HepG2 (cell line): ENCODE results near the gene HTRA2. TPM values are rescaled to one million over a fixed set of nuclear protein-coding genes. Genes with fewer than 3 reads are reported as not detected.

Source experiments
- BRF2 ChIP-seq: sonication (generic); formaldehyde crosslinking; IDR thresholded peaks from 2 replicates; pipeline ENCODE4 v1.8.1; 2022; ENCODE audit warnings: mild to moderate bottlenecking, missing genetic modification reagents
- CCAR2 ChIP-seq: fragments of 200-400 bp; formaldehyde crosslinking; optimal IDR thresholded peaks from 2 replicates; pipeline ENCODE3; 2018; ENCODE audit warnings: low read depth, mild to moderate bottlenecking, low read length, moderate library complexity
- GPN1 ChIP-seq: sonication (generic); formaldehyde crosslinking; IDR thresholded peaks from 2 replicates; pipeline ENCODE4 v1.5.1; 2020; ENCODE audit warnings: missing genetic modification reagents, borderline replicate concordance
- HOXA5 ChIP-seq: sonication (generic); formaldehyde crosslinking; IDR thresholded peaks from 2 replicates; pipeline ENCODE4 v1.4.0; 2020; ENCODE audit warnings: missing genetic modification reagents
- IRF2 ChIP-seq: IDR thresholded peaks from 2 replicates; pipeline ENCODE4 v1.6.1; 2018; ENCODE audit warnings: missing genetic modification reagents, missing compliant biosample characterization
- LBX2 ChIP-seq: sonication (generic); formaldehyde crosslinking; IDR thresholded peaks from 2 replicates; pipeline ENCODE4 v1.5.0; 2020; ENCODE audit warnings: missing genetic modification reagents, mild to moderate bottlenecking, borderline replicate concordance
- MLLT10 ChIP-seq: sonication (generic); formaldehyde crosslinking; IDR thresholded peaks from 2 replicates; pipeline ENCODE4 v1.4.0; 2020; ENCODE audit warnings: missing genetic modification reagents
- MYPOP ChIP-seq: sonication (generic); formaldehyde crosslinking; IDR thresholded peaks from 2 replicates; pipeline ENCODE4 v1.8.1; 2023; ENCODE audit warnings: mild to moderate bottlenecking, moderate library complexity, missing genetic modification reagents
- NCOR1 ChIP-seq: fragments of 200-600 bp; sonication (generic); IDR thresholded peaks from 2 replicates; pipeline ENCODE4 v1.7.0; 2017; ENCODE audit warnings: antibody characterized with exemption, low read length, borderline replicate concordance
- RBM22 ChIP-seq: fragments of 200-400 bp; formaldehyde crosslinking; optimal IDR thresholded peaks from 2 replicates; pipeline ENCODE3; 2017; ENCODE audit warnings: mild to moderate bottlenecking, low read length, moderate library complexity
- SCMH1 ChIP-seq: sonication (generic); formaldehyde crosslinking; IDR thresholded peaks from 2 replicates; pipeline ENCODE4 v1.9.0; 2021; ENCODE audit warnings: missing genetic modification reagents, mild to moderate bottlenecking, borderline replicate concordance
- SMAD1 ChIP-seq: sonication (generic); formaldehyde crosslinking; IDR thresholded peaks from 2 replicates; pipeline ENCODE4 v1.4.0; 2020; ENCODE audit warnings: missing genetic modification reagents, low read depth, mild to moderate bottlenecking, borderline replicate concordance
- ZBTB3 ChIP-seq: sonication (generic); formaldehyde crosslinking; IDR thresholded peaks from 2 replicates; pipeline ENCODE4 v1.4.0; 2020; ENCODE audit warnings: low read depth, mild to moderate bottlenecking, moderate library complexity, missing genetic modification reagents, borderline replicate concordance
- ZBTB7A ChIP-seq: sonication (generic); formaldehyde crosslinking; IDR thresholded peaks from 2 replicates; pipeline ENCODE4 v1.8.0; 2022; ENCODE audit warnings: mild to moderate bottlenecking, missing genetic modification reagents
- ZNF224 ChIP-seq: sonication (generic); formaldehyde crosslinking; IDR thresholded peaks from 2 replicates; pipeline ENCODE4 v1.5.0; 2020; ENCODE audit warnings: mild to moderate bottlenecking, missing genetic modification reagents
- ZNF274 ChIP-seq: sonication (generic); formaldehyde crosslinking; IDR thresholded peaks from 2 replicates; pipeline ENCODE4 v1.5.1; 2020; ENCODE audit warnings: mild to moderate bottlenecking, missing genetic modification reagents
- ZNF446 ChIP-seq: sonication (generic); formaldehyde crosslinking; IDR thresholded peaks from 2 replicates; pipeline ENCODE4 v1.5.0; 2020; ENCODE audit warnings: mild to moderate bottlenecking, missing genetic modification reagents
- ZNF605 ChIP-seq: sonication (generic); formaldehyde crosslinking; IDR thresholded peaks from 2 replicates; pipeline ENCODE4 v1.8.0; 2022; ENCODE audit warnings: mild to moderate bottlenecking, missing genetic modification reagents
- ZNF660 ChIP-seq: sonication (generic); formaldehyde crosslinking; IDR thresholded peaks from 2 replicates; pipeline ENCODE4 v1.5.1; 2020; ENCODE audit warnings: mild to moderate bottlenecking, low read depth, missing genetic modification reagents, borderline replicate concordance
- ZNF709 ChIP-seq: sonication (generic); formaldehyde crosslinking; IDR thresholded peaks from 2 replicates; pipeline ENCODE4 v1.5.0; 2020; ENCODE audit warnings: mild to moderate bottlenecking, missing genetic modification reagents
- ZNF790 ChIP-seq: sonication (generic); formaldehyde crosslinking; IDR thresholded peaks from 2 replicates; pipeline ENCODE4 v1.8.0; 2022; ENCODE audit warnings: missing genetic modification reagents, mild to moderate bottlenecking, borderline replicate concordance
- polyA plus RNA-seq, 8 experiments: library from polyadenylated mRNA; depleted of rRNA in 3 of 8; stranded (reverse) in 7 of 8; unstranded in 1 of 8; fragments of >200 nt; fragmentation: Illumina TruSeq in 4 of 8; extraction: Trizol in 4 of 8; gene quantifications; 2 replicates each; pipeline versions ENCODE4 v1.2.1 to v1.2.3, GENCODE V29; 2011 to 2016; ENCODE audit warnings: low read depth in 4 of 8, missing spikeins in 1 of 8, mixed read lengths in 1 of 8; ENCODE audit not compliant: insufficient read depth in 1 of 8
- total RNA-seq, 5 experiments: library from RNA; depleted of rRNA; stranded (reverse); fragments of >200 nt; fragmentation: Illumina TruSeq; extraction: Trizol; gene quantifications; 2 replicates each; pipeline ENCODE4 v1.2.3, GENCODE V29; 2016; ENCODE audit warnings: low read depth in 1 of 5
- TF ChIP-seq, protein P1 (sequence below): sonication (generic); formaldehyde crosslinking; IDR thresholded peaks from 2 replicates; pipeline ENCODE4 v1.4.0; 2020; ENCODE audit warnings: missing genetic modification reagents
- TF ChIP-seq, protein P2 (sequence below): IDR thresholded peaks from 2 replicates; pipeline ENCODE4 v1.6.1; 2018; ENCODE audit warnings: missing genetic modification reagents, mild to moderate bottlenecking, missing compliant biosample characterization

HTRA2 gene
- total and polyA plus RNA-seq, 2 of the 13 experiments (the other 11 are each of a cell fraction or from before 2014, with no cell fraction given) = 47.7 to 50.3 TPM

DNA sequence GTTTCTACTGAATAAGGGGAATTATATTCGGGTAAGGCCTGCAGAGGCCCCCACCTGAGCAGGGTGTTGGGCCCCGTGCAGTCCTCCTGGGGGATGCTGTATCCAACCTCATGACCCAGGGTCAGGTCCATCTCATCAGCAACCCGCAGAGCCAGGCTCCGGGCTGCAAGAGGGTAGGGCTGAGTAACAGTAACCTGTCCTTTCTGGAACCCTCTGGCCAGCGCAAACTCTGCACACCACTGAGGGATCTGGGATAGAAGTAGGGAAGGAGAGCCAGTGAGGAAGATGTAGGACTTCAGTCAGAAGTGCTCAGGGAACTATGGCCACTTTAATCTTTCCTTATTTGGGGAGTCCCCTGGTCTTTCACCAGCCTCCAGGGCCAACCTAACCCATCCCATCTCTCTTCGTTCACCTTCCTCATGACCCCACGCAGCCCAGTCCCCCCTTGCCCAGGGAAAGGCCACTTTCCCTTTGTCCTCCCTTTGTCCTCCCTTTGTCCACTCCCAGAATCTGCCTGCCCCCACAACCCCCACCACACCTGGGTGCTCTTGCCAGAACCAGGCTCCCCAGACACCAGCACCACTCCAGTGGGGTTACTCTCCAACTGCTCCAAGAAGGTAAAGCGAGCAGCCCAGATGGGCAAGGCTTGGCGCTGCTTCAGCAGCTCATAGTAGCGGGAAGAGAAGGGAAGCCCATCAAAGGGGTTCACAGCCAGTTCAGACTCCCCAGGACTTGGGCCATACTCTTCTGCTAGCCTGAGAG is 4.6 kb upstream of the HTRA2 start (continued):
- 0 out of 2 replicates have a peak, but pooled peaks have one; percentile 27 for TF ChIP-seq LBX2 (CRISPR knock-in tag)
- TF ChIP-seq ZBTB7A (CRISPR knock-in tag) = no peak
- TF ChIP-seq, protein P1, sequence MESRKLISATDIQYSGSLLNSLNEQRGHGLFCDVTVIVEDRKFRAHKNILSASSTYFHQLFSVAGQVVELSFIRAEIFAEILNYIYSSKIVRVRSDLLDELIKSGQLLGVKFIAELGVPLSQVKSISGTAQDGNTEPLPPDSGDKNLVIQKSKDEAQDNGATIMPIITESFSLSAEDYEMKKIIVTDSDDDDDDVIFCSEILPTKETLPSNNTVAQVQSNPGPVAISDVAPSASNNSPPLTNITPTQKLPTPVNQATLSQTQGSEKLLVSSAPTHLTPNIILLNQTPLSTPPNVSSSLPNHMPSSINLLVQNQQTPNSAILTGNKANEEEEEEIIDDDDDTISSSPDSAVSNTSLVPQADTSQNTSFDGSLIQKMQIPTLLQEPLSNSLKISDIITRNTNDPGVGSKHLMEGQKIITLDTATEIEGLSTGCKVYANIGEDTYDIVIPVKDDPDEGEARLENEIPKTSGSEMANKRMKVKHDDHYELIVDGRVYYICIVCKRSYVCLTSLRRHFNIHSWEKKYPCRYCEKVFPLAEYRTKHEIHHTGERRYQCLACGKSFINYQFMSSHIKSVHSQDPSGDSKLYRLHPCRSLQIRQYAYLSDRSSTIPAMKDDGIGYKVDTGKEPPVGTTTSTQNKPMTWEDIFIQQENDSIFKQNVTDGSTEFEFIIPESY (CRISPR knock-in tag) = peak; percentile 88
- TF ChIP-seq IRF2 = no peak
- no peak for TF ChIP-seq MLLT10 (CRISPR knock-in tag)
- no peak for TF ChIP-seq CCAR2
- no peak for TF ChIP-seq SMAD1 (CRISPR knock-in tag)
- no peak for TF ChIP-seq MYPOP (CRISPR knock-in tag)
- no peak for TF ChIP-seq NCOR1
- TF ChIP-seq ZNF274 (CRISPR knock-in tag) = peak; percentile 13; the same call in 1 of the 2 replicates
- TF ChIP-seq, protein P2, sequence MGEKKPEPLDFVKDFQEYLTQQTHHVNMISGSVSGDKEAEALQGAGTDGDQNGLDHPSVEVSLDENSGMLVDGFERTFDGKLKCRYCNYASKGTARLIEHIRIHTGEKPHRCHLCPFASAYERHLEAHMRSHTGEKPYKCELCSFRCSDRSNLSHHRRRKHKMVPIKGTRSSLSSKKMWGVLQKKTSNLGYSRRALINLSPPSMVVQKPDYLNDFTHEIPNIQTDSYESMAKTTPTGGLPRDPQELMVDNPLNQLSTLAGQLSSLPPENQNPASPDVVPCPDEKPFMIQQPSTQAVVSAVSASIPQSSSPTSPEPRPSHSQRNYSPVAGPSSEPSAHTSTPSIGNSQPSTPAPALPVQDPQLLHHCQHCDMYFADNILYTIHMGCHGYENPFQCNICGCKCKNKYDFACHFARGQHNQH (CRISPR knock-in tag) = no peak
- TF ChIP-seq ZNF709 (CRISPR knock-in tag) = 0 out of 2 replicates have a peak, but pooled peaks have one; percentile 54
- TF ChIP-seq ZNF446 (CRISPR knock-in tag) = 0 out of 2 replicates have a peak, but pooled peaks have one; percentile 68
- peak; percentile 37; the same call in 1 of the 2 replicates for TF ChIP-seq ZNF605
- TF ChIP-seq BRF2 (CRISPR knock-in tag) = 0 out of 2 replicates have a peak, but pooled peaks have one; percentile 31
- no peak for TF ChIP-seq ZBTB3
- TF ChIP-seq GPN1 (CRISPR knock-in tag) = no peak
- no peak for TF ChIP-seq RBM22
- no peak for TF ChIP-seq SCMH1 (CRISPR knock-in tag)
- peak; percentile 54; the same call in 1 of the 2 replicates for TF ChIP-seq ZNF790 (CRISPR knock-in tag)
- no peak for TF ChIP-seq ZNF224
- no peak for TF ChIP-seq ZNF660
- no peak for TF ChIP-seq HOXA5 (CRISPR knock-in tag)
